H1 (cell line): ENCODE data around the gene HORMAD2.

Experiments used
- BRCA1 ChIP-seq: IDR thresholded peaks from 2 replicates; pipeline ENCODE4 v1.6.1; 2012; ENCODE audit warnings: low read depth, low read length, improper control_type of control experiment
- CHD2 ChIP-seq: IDR thresholded peaks from 2 replicates; pipeline ENCODE4 v1.6.1; 2012; ENCODE audit warnings: low read length, improper control_type of control experiment
- RFX5 ChIP-seq: IDR thresholded peaks from 2 replicates; pipeline ENCODE4 v1.6.1; 2011; ENCODE audit warnings: low read depth, low read length, improper control_type of control experiment, borderline replicate concordance
- SUZ12 ChIP-seq: fragments of 200-600 bp; sonication (generic); IDR thresholded peaks from 2 replicates; pipeline ENCODE4 v1.6.1; 2012; ENCODE audit warnings: mild to moderate bottlenecking, inconsistent platforms, low read length, moderate library complexity, mixed read lengths

DNA sequence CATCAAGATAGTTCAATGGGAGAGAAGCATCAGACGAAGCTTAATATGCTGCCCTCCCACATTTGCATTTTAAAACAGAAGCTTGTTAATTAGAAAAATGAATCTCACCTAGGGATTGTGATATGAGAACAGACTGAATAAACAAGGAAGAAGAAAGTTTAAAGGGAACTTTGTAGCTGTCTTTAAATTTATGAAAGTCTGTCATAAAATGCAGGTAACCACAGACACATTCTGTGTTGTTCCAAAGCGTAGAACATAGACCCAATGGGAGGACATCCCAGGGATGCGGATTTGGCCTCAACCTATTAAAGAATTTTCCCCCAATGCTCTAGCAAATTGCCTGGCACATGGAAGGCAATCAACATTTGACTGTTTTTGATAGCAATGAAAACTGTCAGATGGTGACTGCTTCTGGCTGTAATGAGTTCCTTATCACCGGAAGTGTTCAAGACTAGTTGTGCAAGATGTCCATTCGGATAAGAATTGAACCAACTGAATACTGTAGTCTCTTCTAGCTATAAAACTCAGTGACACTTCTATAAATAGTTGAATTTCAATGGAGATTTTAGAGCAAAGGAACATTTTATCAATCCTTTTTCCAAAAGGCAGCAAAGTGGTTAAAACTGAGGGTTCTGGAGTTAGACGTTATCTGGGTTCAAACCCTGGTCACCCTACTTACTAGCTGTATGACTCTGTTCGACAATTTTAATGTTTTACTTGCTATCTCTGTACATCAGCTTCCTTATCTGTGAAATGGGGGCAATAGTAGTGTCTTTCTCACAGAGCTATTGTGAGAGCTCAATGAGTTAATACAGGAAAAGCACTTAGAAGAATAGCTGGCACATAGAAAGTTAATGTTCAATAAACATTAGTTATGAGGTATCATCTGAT lies 101.4 kb downstream of the HORMAD2 start:
- TF ChIP-seq CHD2 (no peak), SUZ12 (no peak), RFX5 (no peak), BRCA1 (no peak)
